GM19193 (cell line): Measurements from ENCODE around the gene EDNRA.

Experiments
- POLR2A ChIP-seq: IDR thresholded peaks from 4 replicates; pipeline ENCODE4 v1.6.1; 2011; ENCODE audit not compliant: insufficient read depth, insufficient read length; ENCODE audit errors: extremely low read depth

The EDNRA gene

GRCh38 chr4:147586637-147587036, 105.7 kb downstream of the EDNRA start:
- no peak for TF ChIP-seq POLR2A

GRCh38 chr4:147587041-147587440, 106.1 kb downstream of the EDNRA start:
- no peak for TF ChIP-seq POLR2A

- TF ChIP-seq POLR2A: no peak
Measured at GRCh38 chr4:147589586-147589985, 108.7 kb downstream of the EDNRA start.

- TF ChIP-seq POLR2A: no peak
Measured at GRCh38 chr4:147590249-147590920, 109.5 kb downstream of the EDNRA start.

- TF ChIP-seq POLR2A: no peak
Measured at GRCh38 chr4:147591106-147591505, 110.2 kb downstream of the EDNRA start.

GRCh38 chr4:147594107-147594506, 113.2 kb downstream of the EDNRA start:
- TF ChIP-seq POLR2A: no peak
